HUES64 (cell line): ENCODE measurements around the gene MYPN. TPM values are rescaled to one million over a fixed set of nuclear protein-coding genes. Genes with fewer than 3 reads are reported as not detected.
"Not testable (repeated sequence)": the region's sequence is repeated elsewhere in the genome, so short reads cannot be mapped to it uniquely, and the experiment has no call there.

ENCODE experiments used
- H3K27ac ChIP-seq: 2 replicates; pipeline ENCODE4 v1.7.0; 2013; ENCODE audit warnings: low read depth, low read length, inconsistent platforms
- H3K27me3 ChIP-seq: 2 replicates; pipeline ENCODE4 v1.6.1; 2013; ENCODE audit warnings: mild to moderate bottlenecking, low read length; ENCODE audit not compliant: insufficient read depth
- H3K36me3 ChIP-seq: 2 replicates; pipeline ENCODE4 v1.6.1; 2013; ENCODE audit warnings: mild to moderate bottlenecking, low read length; ENCODE audit not compliant: insufficient read depth
- H3K4me1 ChIP-seq: 2 replicates; pipeline ENCODE4 v1.6.1; 2013; ENCODE audit warnings: mild to moderate bottlenecking, low read length, moderate library complexity; ENCODE audit not compliant: insufficient read depth
- H3K4me3 ChIP-seq: 2 replicates; pipeline ENCODE4 v1.5.1; 2013; ENCODE audit warnings: mild to moderate bottlenecking, low read length, moderate library complexity
- H3K9ac ChIP-seq: 2 replicates; pipeline ENCODE4 v1.6.1; 2013; ENCODE audit warnings: mild to moderate bottlenecking, low read depth, low read length
- H3K9me3 ChIP-seq: 2 replicates; pipeline ENCODE4 v1.6.1; 2013; ENCODE audit warnings: low read depth, low read length; ENCODE audit not compliant: insufficient read depth
- WGBS: fragments of 150-250, 120-280 bp; methylation state at CpG from one replicate; pipeline ENCODE4 v1.1.7; 2013; ENCODE audit warnings: missing lambda C conversion rate; 5-methylcytosine and 5-hydroxymethylcytosine counted together
- polyA plus RNA-seq, 2 experiments: library from polyadenylated mRNA; stranded (reverse); fragments of 50-300 nt; gene quantifications; one replicate each; pipeline ENCODE4 v1.2.3, GENCODE V29; 2013

MYPN gene, protein sequence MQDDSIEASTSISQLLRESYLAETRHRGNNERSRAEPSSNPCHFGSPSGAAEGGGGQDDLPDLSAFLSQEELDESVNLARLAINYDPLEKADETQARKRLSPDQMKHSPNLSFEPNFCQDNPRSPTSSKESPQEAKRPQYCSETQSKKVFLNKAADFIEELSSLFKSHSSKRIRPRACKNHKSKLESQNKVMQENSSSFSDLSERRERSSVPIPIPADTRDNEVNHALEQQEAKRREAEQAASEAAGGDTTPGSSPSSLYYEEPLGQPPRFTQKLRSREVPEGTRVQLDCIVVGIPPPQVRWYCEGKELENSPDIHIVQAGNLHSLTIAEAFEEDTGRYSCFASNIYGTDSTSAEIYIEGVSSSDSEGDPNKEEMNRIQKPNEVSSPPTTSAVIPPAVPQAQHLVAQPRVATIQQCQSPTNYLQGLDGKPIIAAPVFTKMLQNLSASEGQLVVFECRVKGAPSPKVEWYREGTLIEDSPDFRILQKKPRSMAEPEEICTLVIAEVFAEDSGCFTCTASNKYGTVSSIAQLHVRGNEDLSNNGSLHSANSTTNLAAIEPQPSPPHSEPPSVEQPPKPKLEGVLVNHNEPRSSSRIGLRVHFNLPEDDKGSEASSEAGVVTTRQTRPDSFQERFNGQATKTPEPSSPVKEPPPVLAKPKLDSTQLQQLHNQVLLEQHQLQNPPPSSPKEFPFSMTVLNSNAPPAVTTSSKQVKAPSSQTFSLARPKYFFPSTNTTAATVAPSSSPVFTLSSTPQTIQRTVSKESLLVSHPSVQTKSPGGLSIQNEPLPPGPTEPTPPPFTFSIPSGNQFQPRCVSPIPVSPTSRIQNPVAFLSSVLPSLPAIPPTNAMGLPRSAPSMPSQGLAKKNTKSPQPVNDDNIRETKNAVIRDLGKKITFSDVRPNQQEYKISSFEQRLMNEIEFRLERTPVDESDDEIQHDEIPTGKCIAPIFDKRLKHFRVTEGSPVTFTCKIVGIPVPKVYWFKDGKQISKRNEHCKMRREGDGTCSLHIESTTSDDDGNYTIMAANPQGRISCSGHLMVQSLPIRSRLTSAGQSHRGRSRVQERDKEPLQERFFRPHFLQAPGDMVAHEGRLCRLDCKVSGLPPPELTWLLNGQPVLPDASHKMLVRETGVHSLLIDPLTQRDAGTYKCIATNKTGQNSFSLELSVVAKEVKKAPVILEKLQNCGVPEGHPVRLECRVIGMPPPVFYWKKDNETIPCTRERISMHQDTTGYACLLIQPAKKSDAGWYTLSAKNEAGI (N-terminal part only)
- not detected for polyA plus RNA-seq (2013, experiment 1 of 2)
- polyA plus RNA-seq (2013, experiment 2 of 2), result not detected

DNA sequence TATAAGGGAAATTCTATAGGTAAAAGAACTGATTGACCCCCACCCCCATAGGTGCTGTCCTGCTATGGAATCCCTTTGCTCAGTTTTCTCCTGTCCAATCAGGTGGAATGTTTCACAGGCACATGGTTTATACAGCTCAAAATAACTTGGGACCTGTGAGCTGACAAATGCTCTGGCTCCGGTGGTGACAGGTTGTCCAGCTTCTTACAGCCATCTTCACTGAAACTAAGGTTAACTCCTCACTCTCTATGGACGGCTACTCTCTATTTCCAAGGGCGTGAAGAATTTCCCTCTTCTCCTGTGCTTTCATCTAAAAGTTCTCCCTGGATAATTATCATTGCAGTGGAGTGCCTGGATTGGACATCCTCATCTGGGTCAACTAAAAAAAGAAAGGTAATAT, at the start of gene MYPN:
TSS of gene MYPN (plus strand) at position 158 of the 400 bp plus-strand sequence. CDS start 11,951 bp downstream, outside the sequence.
- Histone ChIP-seq H3K36me3 (no peaks in the 10 kb centered on the region), H3K27ac (no peak within 1 kb of the TSS), H3K27me3 (no peaks in the 10 kb centered on the region), H3K9ac (no peak within 1 kb of the TSS), H3K4me1 (peaks cover 3% of the 10 kb centered on the region; the same call in 1 of the 2 replicates), H3K9me3 (no peaks in the 10 kb centered on the region), H3K4me3 (no peak within 1 kb of the TSS)
- 93% methylated on average over 3 of the region's 3 CpGs for WGBS

DNA sequence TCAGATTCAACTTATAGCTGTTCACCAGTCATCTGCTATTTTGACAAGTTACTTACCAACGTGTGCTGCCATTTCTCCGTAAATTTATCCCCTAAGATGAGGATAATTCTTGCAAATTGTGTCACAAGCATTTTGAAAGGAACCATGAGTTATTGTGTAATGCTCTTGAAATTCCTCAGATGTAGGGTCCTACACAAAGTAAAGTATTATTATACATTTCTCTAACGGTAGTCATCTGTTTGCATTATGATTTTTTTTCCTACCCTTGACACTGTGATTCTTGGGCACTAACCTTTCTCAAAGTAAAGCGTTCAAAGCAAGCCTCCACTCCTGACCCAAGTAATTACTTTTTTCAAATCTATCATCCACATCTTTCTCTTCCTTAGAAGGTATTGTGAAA, 42.3 kb upstream of the MYPN start:
- 68% methylated on average over 4 of the region's 4 CpGs for WGBS
- H3K4me1 ChIP-seq, result peaks cover 9% of the 10 kb centered on the region
- no peak overlapping the region for H3K27ac ChIP-seq
- H3K27me3 ChIP-seq, result no peaks in the 10 kb centered on the region
- H3K36me3 ChIP-seq, result peaks cover 57% of the 10 kb centered on the region
- no peak overlapping the region for H3K9ac ChIP-seq
- no peak overlapping the region for H3K4me3 ChIP-seq
- no peaks in the 10 kb centered on the region for H3K9me3 ChIP-seq

DNA sequence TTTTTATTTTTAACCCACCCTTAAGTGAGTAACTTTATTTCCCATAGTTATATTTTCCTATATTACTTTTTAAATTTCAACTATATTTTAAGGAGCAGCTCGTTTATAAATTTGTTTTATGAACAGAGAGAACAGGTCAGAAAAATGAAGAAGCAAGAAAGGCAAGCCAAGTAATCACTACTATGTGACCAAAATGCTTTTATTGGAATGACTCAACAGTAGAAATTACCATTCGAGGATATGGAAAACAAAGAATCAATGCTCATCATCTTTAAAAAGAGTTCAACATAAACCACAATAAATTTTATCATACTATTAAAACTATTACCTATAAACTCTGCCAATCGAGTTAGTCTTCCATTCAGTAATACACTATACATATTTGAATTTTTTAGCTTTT, 41.8 kb upstream of the MYPN start:
- peaks cover 61% of the 10 kb centered on the region for H3K36me3 ChIP-seq
- peaks cover 14% of the 10 kb centered on the region for H3K4me1 ChIP-seq
- WGBS, result 92% methylated on average over 2 of the region's 3 CpGs
- H3K9me3 ChIP-seq, result no peaks in the 10 kb centered on the region
- H3K4me3 ChIP-seq, result no peak overlapping the region
- no peaks in the 10 kb centered on the region for H3K27me3 ChIP-seq
- no peak overlapping the region for H3K9ac ChIP-seq
- H3K27ac ChIP-seq, result no peak overlapping the region

DNA sequence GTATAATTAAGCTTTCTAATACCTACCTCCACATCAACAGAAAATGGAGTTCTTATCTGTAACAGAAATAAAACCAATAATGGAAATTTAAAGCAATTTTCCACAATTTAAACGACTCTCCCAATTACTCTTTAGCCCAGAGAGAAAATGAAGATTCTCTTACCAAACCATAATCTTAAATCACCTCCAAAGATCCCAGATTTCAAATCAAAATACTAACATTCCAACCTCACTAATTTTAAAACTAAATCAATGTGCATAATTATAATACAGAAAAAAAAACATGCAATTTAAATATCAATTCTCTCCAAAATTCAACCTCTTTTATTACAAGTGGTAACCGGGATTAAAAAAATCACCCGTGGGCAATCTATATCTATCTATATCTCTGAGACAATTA, 35.7 kb upstream of the MYPN start:
- Histone ChIP-seq H3K9me3 (no peaks in the 10 kb centered on the region), H3K4me1 (peaks cover 32% of the 10 kb centered on the region), H3K9ac (peak overlapping the region; percentile 95), H3K27ac (no peak overlapping the region; the same call in none of the 2 replicates), H3K36me3 (peaks cover 33% of the 10 kb centered on the region), H3K27me3 (no peaks in the 10 kb centered on the region), H3K4me3 (peak overlapping the region; percentile 100)
- 15% methylated on average over 3 of the region's 3 CpGs for WGBS

DNA sequence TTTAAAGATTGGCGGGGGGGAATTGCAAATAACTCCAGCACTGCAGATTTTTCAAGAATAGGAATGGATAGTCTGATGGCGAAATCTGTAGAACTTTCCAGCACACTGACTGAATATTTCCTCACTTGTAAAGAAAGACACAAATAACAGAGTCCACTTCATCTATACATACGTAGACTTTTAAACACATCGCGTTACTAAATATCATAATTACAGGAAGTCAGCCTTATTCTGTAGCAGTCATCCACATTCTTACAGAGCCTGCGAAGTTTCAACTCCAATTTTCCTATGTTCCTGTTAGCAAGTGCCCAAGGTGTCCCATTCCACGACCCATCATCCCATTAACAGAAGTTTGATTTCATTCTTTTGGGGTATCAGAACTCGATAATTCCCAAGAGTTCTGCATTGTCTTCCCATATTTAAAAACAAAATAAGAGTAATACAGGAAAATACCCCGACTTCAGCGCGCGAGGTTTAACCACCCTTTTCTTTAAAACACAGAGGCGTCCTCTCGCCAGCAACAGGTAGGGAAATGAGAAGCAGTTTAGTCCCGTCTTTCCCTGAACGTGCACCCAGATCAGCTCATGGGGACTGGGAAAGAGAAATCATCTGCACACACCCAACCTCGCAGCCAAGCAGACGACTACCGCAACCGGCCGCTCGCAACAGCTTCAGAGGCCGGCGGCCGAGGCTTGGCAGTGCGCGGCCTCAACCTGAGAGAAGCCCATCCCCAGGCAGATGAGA, 35.1 kb upstream of the MYPN start:
- no peaks in the 10 kb centered on the region for H3K27me3 ChIP-seq
- peaks cover 27% of the 10 kb centered on the region for H3K36me3 ChIP-seq
- no peaks in the 10 kb centered on the region for H3K9me3 ChIP-seq
- H3K9ac ChIP-seq, result peak overlapping the region; percentile 95
- H3K4me3 ChIP-seq, result peak overlapping the region; percentile 100
- peak overlapping the region; percentile 99 for H3K27ac ChIP-seq
- WGBS, result under 1% methylated on average over 23 of the region's 27 CpGs
- H3K4me1 ChIP-seq, result peaks cover 32% of the 10 kb centered on the region

DNA sequence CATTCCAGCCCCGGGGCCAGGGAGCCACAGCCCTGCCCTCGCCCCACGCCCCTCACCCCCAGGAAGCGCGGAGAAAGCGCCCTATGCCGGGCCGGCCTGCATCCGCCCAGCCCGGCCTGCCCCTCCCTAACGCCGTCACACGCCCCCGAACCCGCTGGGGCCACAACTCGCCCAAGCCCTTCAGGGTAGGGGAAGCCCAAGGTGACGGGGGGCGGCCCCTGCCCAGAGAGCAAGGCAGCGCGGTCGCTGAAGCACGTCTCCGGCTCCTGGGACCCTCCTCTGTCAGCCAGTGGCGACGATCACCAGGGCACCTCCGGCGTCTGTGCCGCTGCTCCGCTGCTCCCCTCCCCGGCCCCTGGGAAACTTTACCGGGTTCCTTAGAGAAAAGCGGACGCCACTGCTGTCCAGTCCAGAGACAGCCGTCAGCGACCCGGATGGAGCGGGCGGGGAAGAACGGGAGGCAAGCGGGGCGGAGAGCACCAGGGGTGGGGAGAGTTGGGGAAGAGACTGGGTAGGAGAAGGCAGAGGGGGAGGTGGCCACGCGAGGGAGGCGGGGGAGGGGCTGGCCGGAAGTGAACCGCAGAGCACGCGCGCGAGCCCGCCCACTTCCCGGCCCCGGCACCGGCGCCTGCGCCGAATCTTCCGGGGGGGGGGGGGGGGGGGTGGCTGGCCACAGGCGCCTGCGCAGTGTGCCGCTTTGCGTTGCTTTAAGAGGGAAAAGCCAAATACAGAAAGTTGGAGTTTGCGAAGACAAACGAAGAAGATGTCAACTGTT, 34.3 kb upstream of the MYPN start, which contains the start of gene HERC4:
TSS of gene HERC4 (minus strand) at position 509 of the 775 bp plus-strand sequence. CDS start 2,175 bp downstream, outside the sequence.
- Histone ChIP-seq H3K27me3 (no peaks in the 10 kb centered on the region), H3K27ac (peak within 1 kb of the TSS; percentile 99), H3K4me1 (peaks cover 32% of the 10 kb centered on the region), H3K4me3 (peak within 1 kb of the TSS; percentile 100), H3K36me3 (peaks cover 23% of the 10 kb centered on the region), H3K9ac (peak within 1 kb of the TSS; percentile 95), H3K9me3 (no peaks in the 10 kb centered on the region)
- under 1% methylated on average over 63 of the region's 64 CpGs for WGBS

DNA sequence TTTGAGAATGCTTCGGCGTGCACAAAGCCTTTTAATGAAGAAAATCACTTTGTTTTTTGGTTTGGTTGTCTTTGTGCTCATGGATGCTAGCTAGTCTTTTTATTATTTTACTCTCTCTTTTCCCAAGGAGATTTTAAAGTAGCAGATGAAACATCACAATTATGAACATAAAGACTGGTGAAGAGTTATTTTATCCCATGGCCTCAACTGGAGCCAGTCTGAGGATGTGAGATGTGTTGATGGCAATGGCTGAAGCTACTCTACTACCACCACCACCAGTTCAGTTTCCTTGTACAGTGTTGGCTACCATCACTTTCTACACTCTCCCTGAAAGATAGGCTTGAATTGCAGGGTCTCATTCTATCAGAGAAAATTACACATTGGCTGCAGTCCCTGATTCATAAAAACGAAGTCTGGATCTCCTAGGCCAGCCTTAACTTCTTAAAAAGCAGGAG, 33.7 kb upstream of the MYPN start:
- H3K4me3 ChIP-seq, result peak overlapping the region; percentile 100
- peak overlapping the region; percentile 76 for H3K27ac ChIP-seq
- WGBS, result 31% methylated on average over 3 of the region's 3 CpGs
- peaks cover 32% of the 10 kb centered on the region for H3K4me1 ChIP-seq
- peak overlapping the region; percentile 71; the same call in 1 of the 2 replicates for H3K9ac ChIP-seq
- no peaks in the 10 kb centered on the region for H3K27me3 ChIP-seq
- H3K9me3 ChIP-seq, result no peaks in the 10 kb centered on the region
- H3K36me3 ChIP-seq, result peaks cover 22% of the 10 kb centered on the region

DNA sequence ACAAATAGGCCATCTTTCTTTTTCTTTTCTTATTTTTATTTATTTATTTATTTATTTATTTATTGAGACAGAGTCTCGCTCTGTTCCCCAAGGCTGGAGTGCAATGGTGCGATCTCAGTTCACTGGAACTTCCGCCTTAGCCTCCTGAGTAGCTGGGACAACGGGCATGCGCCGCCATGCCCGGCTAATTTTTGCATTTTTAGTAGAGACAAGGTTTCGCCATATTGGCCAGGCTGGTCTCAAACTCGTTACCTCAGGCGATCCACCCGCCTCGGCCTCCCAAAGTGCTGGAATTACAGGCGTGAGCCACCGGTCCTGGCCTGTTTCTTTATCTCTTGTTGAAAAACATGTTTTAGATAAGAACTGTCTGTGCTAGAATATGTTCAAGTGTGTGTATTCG, 33.2 kb upstream of the MYPN start:
- peaks cover 18% of the 10 kb centered on the region for H3K36me3 ChIP-seq

DNA sequence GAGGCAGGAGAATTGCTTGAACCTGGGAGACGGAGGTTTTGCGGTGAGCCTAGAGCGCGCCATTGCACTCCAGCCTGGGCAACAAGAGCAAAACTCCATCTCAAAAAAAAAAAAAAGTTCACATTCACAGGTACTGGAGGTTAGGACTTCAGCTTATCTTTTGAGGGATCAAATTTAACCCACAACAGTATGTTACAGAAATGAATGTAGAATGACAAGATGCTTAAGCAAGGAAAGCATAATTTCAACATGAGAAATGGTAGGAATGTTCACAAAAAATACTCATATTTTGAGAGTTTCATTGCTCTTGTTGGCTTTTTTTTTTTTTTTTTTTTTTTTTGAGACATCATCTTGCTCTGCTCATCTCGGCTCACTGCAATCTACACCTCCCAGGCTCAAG, 32.3 kb upstream of the MYPN start:
- H3K9ac ChIP-seq, result no peak overlapping the region
- no peak overlapping the region for H3K4me3 ChIP-seq
- H3K9me3 ChIP-seq, result no peaks in the 10 kb centered on the region
- H3K27ac ChIP-seq, result no peak overlapping the region
- H3K36me3 ChIP-seq, result peaks cover 8% of the 10 kb centered on the region
- WGBS, result 94% methylated on average over 5 of the region's 5 CpGs
- no peaks in the 10 kb centered on the region for H3K27me3 ChIP-seq
- H3K4me1 ChIP-seq, result peaks cover 22% of the 10 kb centered on the region

More for the DNA sequence above, 33.2 kb upstream of the MYPN start:
- H3K4me3 ChIP-seq, H3K27me3 ChIP-seq, H3K9ac ChIP-seq, H3K9me3 ChIP-seq, H3K27ac ChIP-seq: not testable (repeated sequence)
- WGBS, result 96% methylated on average over 15 of the region's 15 CpGs
- H3K4me1 ChIP-seq, result peaks cover 32% of the 10 kb centered on the region
